ENCODE measurements around the gene MUC12. TPM values are rescaled to one million over a fixed set of nuclear protein-coding genes. Genes with fewer than 3 reads are reported as not detected.

The MUC12 gene
- total and polyA plus RNA-seq, 2 donors (not counting 3 experiments of a cell fraction or from before 2014, with no cell fraction given): not detected

DNA sequence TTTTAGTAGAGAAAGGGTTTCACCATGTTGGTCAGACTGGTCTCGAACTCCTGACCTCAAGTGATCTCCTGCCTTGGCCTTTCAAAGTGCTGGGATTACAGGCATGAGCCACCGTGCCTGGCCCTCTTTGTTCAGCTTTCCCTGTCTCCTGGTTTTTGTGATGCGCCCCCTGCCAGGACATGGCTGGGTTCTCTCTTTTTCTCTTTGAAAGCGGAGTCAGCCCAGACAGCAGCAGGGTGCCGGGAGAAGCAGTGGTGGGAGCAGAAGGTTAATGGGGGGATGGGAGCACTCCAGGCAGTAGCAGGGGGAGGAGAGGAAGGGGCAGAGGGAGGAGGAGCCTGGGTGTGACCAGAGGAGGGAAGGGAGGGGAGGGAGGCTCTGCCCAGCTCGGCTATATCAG lies 18.2 kb upstream of the MUC12 start:
- FAIRE-seq: no peak
- no peak for DNase-seq (ENCODE audit: low read depth, low spot score)
- POLR2A ChIA-PET: interaction anchor here (0.6 kb wide), 1 partner anchor 53 kb away, joined by 3 read pairs; no protein-coding TSS in a partner anchor
- H3K9me3 ChIP-seq (replicated peaks; ENCODE audit: control insufficient read depth, insufficient read depth, low read length): no peaks in the 10 kb centered on the region
- peaks cover 0 to 8% of the 10 kb centered on the region in 2 experiments for H3K27me3 ChIP-seq (ENCODE audit: control insufficient read depth in 2 of 2, insufficient read depth in 2 of 2, low read length in 2 of 2)
- H3K4me3 ChIP-seq (replicated peaks in 1 of 3; ENCODE audit: insufficient read depth in 1 of 3, low read depth in 1 of 3, low read length in 3 of 3): no peak overlapping the region
- no peak overlapping the region for H3K4me2 ChIP-seq (ENCODE audit: insufficient read depth, low read length)
- H2AFZ ChIP-seq (ENCODE audit: low read depth, low read length): no peak overlapping the region
- CTCF ChIA-PET: interaction anchor here (0.7 kb wide), 1 partner anchor 9 kb away, joined by 3 read pairs; no protein-coding TSS in a partner anchor
- TF ChIP-seq POLR2A (IDR thresholded peaks at IDR 0.05; ENCODE audit: low read depth, low read length) (no peak), GATA2 (IDR thresholded peaks at IDR 0.05; ENCODE audit: insufficient read depth, insufficient read length, low read depth, low read length) (no peak), MYC (IDR thresholded peaks at IDR 0.05; ENCODE audit: low read depth, low read length) (no peak)
- H4K20me1 ChIP-seq (replicated peaks; ENCODE audit: control insufficient read depth, extremely low read depth, insufficient read depth, low read length): no peaks in the 10 kb centered on the region
- no peaks in the 10 kb centered on the region for H3K79me2 ChIP-seq (ENCODE audit: control insufficient read depth, insufficient read depth, low read length)
- H3K9ac ChIP-seq (replicated peaks; ENCODE audit: extremely low read depth, insufficient read depth, low read length): no peak overlapping the region
- no TSS peak for BruUV-seq (replicated peaks)
- H3K9me1 ChIP-seq (replicated peaks; ENCODE audit: control insufficient read depth, extremely low read depth, insufficient read depth, low read length): no peaks in the 10 kb centered on the region
- no peaks in the 10 kb centered on the region for H3K36me3 ChIP-seq (ENCODE audit: control insufficient read depth in 2 of 2, extremely low read depth in 1 of 2, insufficient read depth in 2 of 2, low read length in 2 of 2)
- no peaks in the 10 kb centered on the region for H3K4me1 ChIP-seq (ENCODE audit: control insufficient read depth, extremely low read depth, insufficient read depth, low read length)
- intact Hi-C loops (cut with micrococcal nuclease) (no loop called here), dilution Hi-C loops (cut with MboI; ENCODE audit: extremely low pct_ligation_motif_present, low sequenced_read_pairs) (no loop called here)
- H3K27ac ChIP-seq (ENCODE audit: insufficient read depth, low read depth, low read length): no peak overlapping the region

DNA sequence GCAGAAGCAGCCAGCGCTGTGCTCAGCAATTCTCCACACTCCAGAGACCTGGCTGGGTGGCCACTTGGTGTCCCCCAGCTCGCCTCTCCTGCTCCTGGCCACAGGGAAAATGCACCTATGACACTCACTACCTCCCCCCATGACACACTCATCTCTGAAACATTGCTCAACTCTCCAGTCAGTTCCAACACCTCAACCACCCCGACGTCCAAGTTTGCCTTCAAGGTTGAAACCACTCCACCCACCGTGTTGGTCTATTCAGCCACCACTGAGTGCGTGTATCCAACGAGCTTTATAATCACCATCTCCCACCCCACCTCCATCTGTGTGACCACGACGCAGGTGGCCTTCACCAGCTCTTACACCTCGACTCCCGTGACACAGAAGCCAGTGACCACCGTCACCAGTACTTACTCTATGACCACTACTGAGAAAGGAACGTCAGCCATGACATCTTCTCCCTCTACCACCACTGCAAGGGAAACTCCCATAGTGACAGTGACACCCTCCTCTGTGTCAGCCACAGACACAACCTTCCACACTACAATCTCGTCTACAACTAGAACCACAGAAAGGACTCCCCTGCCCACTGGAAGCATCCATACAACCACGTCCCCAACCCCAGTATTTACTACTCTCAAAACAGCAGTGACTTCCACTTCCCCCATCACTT lies 17.3 kb upstream of the MUC12 start:
- H3K9ac ChIP-seq (replicated peaks; ENCODE audit: extremely low read depth, insufficient read depth, low read length): no peak overlapping the region
- H3K4me1 ChIP-seq (ENCODE audit: control insufficient read depth, extremely low read depth, insufficient read depth, low read length): no peaks in the 10 kb centered on the region
- no peaks in the 10 kb centered on the region for H3K79me2 ChIP-seq (ENCODE audit: control insufficient read depth, insufficient read depth, low read length)
- no peak for DNase-seq (ENCODE audit: low read depth, low spot score)
- ChIA-PET POLR2A (no interaction called here), CTCF (interaction anchor here (0.6 kb wide), 2 partner anchors 14 to 813 kb away, joined by 3 read pairs; no protein-coding TSS in a partner anchor)
- no peak overlapping the region for H2AFZ ChIP-seq (ENCODE audit: low read depth, low read length)
- FAIRE-seq: no peak
- intact Hi-C loops (cut with micrococcal nuclease) (no loop called here), dilution Hi-C loops (cut with MboI; ENCODE audit: extremely low pct_ligation_motif_present, low sequenced_read_pairs) (no loop called here)
- H3K27ac ChIP-seq (ENCODE audit: insufficient read depth, low read depth, low read length): no peak overlapping the region
- no peaks in the 10 kb centered on the region for H3K36me3 ChIP-seq (ENCODE audit: control insufficient read depth in 2 of 2, extremely low read depth in 1 of 2, insufficient read depth in 2 of 2, low read length in 2 of 2)
- no peak overlapping the region for H3K4me2 ChIP-seq (ENCODE audit: insufficient read depth, low read length)
- H3K4me3 ChIP-seq (replicated peaks in 1 of 3; ENCODE audit: insufficient read depth in 1 of 3, low read depth in 1 of 3, low read length in 3 of 3): no peak overlapping the region
- H3K9me1 ChIP-seq (replicated peaks; ENCODE audit: control insufficient read depth, extremely low read depth, insufficient read depth, low read length): no peaks in the 10 kb centered on the region
- BruUV-seq (replicated peaks): no TSS peak
- H3K27me3 ChIP-seq (ENCODE audit: control insufficient read depth in 2 of 2, insufficient read depth in 2 of 2, low read length in 2 of 2): peaks cover 0 to 8% of the 10 kb centered on the region in 2 experiments
- no peak for TF ChIP-seq EZH2 (IDR thresholded peaks at IDR 0.05; ENCODE audit: borderline replicate concordance, low read depth, low read length, severe bottlenecking)
- no peak for TF ChIP-seq FOS (IDR thresholded peaks at IDR 0.05; ENCODE audit: borderline replicate concordance, insufficient read depth, low read length)
- no peak for TF ChIP-seq POLR2AphosphoS5 (IDR thresholded peaks at IDR 0.05; ENCODE audit: insufficient read depth, low read depth, low read length)
- TF ChIP-seq MYC (IDR thresholded peaks at IDR 0.05; ENCODE audit: low read depth, low read length): no peak
- TF ChIP-seq, protein P1, sequence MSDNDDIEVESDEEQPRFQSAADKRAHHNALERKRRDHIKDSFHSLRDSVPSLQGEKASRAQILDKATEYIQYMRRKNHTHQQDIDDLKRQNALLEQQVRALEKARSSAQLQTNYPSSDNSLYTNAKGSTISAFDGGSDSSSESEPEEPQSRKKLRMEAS (IDR thresholded peaks at IDR 0.05; ENCODE audit: insufficient read depth, insufficient read length): no peak
- TF ChIP-seq POLR2A (IDR thresholded peaks at IDR 0.05; ENCODE audit: low read depth, low read length): no peak
- TF ChIP-seq, protein P2, sequence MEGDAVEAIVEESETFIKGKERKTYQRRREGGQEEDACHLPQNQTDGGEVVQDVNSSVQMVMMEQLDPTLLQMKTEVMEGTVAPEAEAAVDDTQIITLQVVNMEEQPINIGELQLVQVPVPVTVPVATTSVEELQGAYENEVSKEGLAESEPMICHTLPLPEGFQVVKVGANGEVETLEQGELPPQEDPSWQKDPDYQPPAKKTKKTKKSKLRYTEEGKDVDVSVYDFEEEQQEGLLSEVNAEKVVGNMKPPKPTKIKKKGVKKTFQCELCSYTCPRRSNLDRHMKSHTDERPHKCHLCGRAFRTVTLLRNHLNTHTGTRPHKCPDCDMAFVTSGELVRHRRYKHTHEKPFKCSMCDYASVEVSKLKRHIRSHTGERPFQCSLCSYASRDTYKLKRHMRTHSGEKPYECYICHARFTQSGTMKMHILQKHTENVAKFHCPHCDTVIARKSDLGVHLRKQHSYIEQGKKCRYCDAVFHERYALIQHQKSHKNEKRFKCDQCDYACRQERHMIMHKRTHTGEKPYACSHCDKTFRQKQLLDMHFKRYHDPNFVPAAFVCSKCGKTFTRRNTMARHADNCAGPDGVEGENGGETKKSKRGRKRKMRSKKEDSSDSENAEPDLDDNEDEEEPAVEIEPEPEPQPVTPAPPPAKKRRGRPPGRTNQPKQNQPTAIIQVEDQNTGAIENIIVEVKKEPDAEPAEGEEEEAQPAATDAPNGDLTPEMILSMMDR (IDR thresholded peaks at IDR 0.05; ENCODE audit: extremely low read depth in 1 of 2, insufficient read depth in 1 of 2, low read depth in 1 of 2, low read length in 2 of 2): no peak
- no peak for TF ChIP-seq JUN (IDR thresholded peaks at IDR 0.05; ENCODE audit: borderline replicate concordance, insufficient read depth, insufficient read length, low read depth)
- no peak for TF ChIP-seq GATA2 (IDR thresholded peaks at IDR 0.05; ENCODE audit: insufficient read depth, insufficient read length, low read depth, low read length)
- no peaks in the 10 kb centered on the region for H3K9me3 ChIP-seq (replicated peaks; ENCODE audit: control insufficient read depth, insufficient read depth, low read length)
- H4K20me1 ChIP-seq (replicated peaks; ENCODE audit: control insufficient read depth, extremely low read depth, insufficient read depth, low read length): no peaks in the 10 kb centered on the region

Data from endothelial cell of umbilical vein (primary cell).